HK-2 (cell line): ENCODE results near the gene GIPC2.
"Not testable (repeated sequence)": the region's sequence is repeated elsewhere in the genome, so short reads cannot be mapped to it uniquely, and the experiment has no call there.

Source experiments
- DNase-seq: peaks from one replicate; pipeline ENCODE4 v3.0.0-alpha.2; 2018; ENCODE audit not compliant: unreplicated experiment

GIPC2 gene

DNA sequence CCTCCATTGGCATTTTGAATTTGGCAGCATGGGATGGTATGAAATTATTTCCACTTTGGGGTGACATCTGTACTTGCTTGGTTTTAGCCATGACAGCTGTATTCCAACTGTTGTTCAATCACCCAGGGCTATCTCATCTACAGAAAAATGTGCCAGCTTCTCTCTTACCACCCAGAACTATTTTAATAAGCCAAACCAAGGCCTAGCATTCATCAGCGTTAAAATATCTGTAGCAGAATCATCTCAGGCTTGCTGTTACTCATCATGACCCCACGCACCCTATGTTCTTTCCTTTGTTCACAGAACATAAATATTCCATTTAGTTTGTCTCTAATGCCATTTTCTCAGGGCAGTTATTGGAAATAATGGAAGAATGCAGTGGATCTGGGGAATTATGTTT, 49.8 kb downstream of the GIPC2 start:
- no peak for DNase-seq

DNA sequence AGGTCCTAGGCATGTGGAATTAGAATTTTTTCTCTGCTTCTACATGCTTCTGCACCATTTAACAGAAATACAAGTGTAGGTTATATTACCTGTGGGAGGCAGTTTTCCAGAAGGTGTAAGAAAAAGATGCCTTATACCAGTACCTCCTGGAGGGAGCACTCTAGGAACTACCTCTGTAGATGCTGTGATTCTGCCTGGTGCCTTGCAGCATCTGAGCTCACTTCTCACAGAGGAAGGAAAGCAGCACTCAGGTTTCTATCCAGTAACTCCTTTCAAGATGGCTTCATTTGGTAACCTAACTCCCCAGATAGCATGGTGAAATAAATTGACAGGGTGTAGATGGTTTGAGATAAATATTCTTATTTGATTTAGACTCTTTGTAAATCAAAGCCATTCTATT, 50.3 kb downstream of the GIPC2 start:
- DNase-seq: no peak

DNA sequence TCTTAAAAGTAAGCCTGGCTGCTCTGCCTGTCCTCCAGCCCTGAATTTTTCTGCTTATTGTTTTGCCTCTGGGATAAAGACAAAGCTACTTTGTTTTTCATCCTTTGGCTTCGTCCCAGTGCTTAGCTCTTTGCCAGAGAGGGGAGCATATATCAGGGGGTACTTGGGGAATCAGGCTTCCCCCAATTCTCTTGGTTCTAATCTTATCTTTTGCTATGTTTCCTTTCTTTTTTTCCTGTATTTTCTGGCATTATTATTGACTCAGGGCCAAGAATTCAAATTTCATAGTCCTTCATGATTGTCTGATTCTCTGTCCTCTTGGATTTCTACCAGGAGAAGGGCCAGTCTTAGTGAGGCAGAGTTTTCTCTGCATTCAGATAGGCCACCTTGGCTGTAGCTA, 51.2 kb downstream of the GIPC2 start:
- no peak for DNase-seq

DNA sequence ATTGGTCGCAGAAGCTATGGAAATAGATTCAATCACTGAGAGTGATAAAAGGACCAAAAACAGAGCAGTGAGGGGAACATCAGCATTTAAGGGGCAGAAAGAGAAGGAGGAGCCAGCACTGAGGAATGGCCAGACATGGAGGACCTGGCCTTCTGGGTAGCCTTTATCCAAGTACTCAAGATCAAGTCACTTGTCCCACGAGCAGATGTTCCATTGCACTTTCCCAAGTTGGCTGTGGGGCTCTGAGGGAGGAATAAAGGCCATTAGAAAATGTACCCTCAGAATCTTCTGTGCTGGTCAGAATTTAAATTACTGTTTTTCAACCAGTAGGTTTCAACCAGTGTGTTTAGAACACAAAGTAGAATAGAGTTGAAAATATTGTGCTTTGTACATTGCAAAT, 55.3 kb downstream of the GIPC2 start:
- no peak for DNase-seq

DNA sequence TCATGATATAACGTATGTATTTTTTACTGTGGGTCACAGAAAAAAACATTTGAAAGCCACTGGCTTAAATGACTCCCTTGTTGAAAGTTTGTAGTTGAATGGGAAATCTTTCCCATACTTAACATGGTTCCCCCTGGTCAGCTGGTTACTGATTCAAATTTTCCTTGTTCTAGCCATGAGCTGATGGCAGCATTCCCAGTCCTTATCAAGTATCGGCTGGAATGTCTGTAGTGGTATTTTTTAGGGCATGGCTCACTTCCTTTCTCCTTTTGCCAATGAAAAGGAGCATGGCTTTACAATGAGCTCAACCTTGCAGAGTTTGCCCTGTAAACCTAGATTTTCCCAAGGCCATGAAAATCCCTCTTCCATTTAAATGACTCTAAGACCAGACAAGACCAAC, 55.7 kb downstream of the GIPC2 start:
- peak; percentile 45 for DNase-seq

DNA sequence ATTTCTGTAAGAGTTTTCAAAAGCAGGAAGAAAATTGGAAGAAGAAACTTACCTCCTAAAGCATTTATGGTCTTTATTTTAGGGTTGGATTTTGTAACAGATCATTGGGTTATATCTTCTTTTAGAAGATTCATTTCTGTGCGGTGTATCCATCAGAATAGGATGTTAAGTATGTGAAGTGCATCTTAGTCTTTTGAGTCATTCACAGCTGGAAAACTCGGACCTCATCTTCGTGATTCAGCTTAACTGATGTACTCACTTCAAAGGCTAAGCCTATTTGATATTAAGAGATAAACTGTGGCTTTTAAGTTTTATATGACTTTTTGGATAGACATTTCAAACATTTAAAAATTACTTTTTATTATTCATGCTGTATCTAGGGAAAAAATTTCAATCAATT, 56.3 kb downstream of the GIPC2 start:
- no peak for DNase-seq

DNA sequence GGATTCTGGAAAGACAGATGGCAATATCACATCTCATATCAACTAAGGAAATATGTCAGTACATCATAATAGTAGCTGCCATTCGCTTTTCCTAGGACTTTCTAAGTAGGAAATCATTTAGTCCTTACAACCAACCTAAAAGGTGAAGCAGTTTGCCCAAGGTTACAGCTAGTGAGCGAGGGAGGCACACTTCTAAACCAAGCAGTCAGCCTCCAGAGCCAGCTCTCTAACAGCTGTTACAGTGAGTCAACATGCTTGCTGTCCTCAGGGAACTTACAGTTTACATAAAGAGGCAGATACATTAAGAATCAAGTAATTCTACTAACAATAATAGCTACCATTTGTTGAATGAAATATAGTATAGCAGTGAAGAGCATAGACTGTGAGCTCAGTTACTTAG, 57.1 kb downstream of the GIPC2 start:
- no peak for DNase-seq

DNA sequence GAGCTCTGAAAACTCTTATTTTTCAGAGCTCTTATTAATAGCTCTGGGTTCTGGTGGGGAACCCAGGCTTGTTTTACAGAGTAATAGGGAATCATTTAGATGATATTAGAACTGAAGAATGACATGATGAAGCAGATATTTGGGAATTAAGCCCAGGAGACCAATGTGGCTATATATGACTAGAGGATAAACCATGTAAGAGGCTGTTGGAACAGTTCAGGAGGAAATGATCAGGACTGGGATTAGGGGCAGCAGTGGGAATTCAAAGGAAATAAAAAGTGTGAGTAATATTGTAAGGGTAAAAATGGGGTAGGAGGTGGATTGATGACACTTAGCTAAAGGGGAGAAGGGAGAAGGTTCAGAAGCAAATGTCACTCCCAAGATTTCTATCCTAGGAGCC, 58.6 kb downstream of the GIPC2 start:
- no peak for DNase-seq

DNA sequence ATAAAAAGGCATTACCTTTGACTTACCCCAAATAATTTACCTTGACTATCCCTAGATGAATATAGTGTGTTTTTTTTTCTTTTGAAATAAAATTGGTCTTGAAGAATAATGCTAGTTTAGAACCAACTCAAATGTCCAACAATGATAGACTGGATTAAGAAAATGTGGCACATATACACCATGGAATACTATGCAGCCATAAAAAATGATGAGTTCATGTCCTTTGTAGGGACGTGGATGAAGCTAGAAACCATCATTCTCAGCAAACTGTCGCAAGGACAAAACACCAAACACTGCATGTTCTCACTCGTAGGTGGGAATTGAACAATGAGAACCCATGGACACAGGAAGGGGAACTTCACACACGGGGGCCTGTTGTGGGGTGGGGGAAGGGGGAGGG, 63.9 kb downstream of the GIPC2 start:
- DNase-seq: not testable (repeated sequence)

DNA sequence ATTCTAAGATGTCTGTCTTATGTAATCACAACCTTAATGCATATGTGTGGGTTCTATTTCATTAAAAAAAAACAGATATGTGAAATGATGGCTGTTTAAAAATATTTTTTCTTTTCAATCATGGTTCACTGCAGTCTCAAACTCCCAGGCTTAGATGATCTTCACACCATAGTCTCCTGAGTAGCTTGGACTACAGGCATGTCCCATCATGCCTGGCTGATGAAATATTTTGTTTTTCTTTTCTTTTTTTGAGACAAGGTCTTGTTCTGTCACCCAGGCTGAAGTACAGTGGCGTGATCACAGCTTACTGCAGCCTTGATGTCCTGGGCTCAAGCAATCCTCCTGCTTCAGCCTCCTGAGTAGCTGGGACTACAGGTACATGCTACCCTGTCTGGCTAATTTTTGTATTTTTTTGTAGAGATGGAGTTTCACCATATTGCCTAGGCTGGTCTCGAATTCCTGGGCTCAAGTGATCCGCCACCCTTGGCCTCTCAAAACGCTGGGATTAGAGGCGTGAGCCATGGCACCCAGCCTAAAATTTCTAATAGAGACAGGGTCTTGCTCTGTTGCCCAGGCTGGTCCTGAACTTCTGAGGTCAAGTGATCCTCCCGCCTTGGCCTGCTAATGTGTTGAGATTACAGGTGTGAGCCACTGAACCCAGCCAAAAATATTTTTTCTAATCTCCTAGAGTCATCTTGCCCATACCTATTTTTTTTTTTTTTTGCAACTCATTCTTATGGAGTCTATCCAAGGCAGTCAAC, 67.6 kb downstream of the GIPC2 start:
- no peak for DNase-seq

DNA sequence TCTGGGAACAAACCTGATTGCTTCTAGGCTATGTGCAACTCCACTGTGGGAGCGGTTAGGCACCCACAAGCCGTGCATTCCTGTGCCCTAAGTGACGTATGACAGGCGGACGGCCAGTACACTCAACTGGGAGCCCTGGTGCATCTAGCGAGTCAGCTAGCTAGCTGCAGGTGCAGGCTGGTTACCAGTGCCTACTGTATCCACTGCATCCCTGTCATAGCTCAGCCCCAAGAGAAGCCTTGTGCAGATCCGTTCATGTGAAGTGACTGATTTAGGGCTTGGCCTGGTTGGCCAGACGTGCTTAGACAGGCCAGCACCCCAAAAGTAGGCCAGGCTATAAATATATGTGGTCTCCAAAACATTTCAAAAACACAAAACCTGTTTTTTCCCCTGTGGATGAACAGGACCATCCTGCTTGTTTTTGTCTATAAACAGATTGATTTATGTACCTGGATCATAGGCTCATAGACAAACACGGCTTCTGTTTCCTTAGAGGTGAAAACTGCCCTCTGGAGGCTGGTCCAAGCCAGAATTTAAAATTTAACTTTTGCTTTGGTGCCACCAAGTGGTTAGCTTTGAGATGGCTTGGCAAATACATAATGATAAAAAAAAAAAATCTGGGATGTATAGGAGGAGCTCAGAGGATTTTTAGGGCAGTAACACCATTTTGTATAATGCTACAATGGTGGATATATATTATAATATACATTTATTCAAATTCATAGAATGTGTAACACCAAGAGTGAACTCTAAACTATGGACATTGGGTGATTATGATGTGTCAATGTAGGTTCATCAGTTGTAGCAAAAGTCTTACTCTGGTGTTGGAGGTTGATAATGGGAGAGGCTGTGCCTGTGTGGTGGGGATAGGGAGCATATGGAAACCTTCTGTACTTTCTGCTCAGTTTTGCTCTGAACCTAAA, 68.5 kb downstream of the GIPC2 start:
- DNase-seq: peak; percentile 45

DNA sequence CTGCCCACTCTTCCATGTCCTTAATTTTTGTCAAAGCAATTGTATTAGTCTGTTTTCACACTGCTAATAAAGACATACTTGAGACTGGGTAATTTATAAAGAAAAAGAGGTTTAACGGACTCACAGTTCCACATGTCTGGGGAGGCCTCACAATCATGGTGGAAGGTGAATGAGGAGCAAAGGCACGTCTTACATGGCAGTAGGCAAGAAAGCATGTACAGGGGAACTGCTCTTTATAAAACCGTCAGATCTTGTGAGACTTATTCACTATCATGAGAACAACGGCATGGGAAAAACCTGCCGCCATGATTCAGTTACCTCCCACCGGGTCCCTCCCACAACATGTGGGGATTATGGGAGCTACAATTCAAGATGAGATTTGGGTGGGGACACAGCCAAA, 74.7 kb downstream of the GIPC2 start:
- DNase-seq: not testable (repeated sequence)

DNA sequence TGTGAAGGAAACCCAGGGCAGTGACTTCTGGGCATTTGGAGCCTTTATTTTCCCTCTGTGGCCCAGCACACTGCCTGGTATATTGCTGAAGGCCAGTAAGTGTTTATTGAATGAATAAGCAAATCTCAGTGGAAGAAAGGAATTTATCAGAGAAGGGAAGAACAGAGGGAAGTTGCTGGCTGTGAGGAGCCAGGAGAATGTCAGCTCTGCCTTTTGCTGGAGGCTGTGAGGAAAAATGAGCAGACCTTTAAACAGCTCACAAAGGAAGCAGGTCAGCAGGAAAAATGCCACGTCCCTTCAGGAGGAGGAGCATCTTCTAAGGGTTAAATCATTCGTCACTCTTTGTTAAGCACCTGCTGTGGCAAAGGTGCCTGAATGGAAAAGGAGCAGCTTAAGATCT, 75.9 kb downstream of the GIPC2 start:
- DNase-seq: no peak

DNA sequence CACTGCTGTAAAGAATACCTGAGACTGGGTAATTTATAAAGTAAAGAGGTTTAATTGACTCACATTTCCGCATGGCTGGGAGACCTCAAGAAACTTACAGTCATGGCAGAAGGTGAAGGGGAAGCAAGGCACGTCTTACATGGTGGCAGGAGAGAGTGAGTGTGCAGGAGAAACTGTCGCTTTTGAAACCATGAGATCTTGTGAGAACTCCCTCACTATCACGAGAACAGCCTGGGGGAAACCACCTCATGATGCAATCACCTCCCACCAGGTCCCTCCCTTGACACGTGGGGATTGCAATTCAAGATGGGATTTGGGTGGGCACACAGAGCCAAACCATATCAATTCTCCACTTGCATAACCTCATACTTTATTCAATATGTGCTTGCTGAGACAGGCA, 76.6 kb downstream of the GIPC2 start:
- no peak for DNase-seq

DNA sequence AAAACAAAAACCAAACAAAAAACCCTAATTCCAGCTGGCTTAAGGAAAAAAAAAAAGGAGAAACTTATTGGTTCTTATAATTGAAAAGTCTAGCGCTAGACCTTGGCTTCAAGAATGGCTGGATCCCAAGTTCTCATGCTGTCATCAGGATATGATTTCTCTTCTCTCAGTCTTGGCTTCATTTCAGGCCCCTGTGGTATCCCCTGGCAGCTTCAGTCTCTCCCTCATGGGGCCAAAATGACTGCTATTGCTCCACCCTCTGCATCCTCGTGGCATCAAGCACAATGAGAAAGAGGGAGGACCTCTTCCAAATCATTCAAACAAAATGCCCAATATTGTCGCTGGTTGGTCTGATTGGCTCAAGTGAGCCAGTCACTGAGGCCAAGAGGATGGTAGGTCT, 80.7 kb downstream of the GIPC2 start:
- DNase-seq: no peak

DNA sequence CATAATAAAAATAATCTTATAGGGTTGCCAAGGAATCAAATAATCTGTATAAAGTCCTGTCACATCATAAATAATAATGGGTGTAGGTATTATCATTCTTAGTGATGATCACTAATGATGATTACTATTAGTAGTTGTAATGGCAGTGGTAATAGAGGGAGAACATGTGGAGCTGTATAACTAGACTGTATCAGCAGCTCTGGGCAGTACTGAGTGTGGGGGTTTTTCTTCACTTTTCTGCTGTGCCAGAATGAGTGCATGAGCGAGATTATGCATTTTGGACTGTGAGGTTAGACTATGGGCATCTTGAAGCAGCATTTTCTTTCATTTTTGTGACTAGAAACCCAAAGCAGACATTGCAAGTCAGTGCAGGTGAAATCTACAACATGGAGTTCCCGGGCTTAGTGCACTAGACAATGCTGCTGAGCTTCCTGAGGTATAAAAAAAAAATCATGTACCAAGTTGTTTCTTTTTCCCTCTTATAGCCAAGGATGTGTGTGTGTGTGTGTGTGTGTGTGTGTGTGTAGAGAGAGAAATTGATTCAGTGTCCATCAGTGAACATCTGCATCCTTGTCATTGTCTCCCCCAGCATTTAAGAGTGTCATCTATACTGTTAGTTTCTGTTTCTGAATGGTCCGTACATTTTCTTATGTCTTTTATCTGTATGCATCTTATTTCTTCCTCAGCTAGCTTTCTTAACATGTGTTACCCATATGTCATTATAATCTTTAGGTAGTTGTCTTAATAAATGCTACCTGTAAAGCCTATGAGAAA, 86.6 kb downstream of the GIPC2 start:
- no peak for DNase-seq

DNA sequence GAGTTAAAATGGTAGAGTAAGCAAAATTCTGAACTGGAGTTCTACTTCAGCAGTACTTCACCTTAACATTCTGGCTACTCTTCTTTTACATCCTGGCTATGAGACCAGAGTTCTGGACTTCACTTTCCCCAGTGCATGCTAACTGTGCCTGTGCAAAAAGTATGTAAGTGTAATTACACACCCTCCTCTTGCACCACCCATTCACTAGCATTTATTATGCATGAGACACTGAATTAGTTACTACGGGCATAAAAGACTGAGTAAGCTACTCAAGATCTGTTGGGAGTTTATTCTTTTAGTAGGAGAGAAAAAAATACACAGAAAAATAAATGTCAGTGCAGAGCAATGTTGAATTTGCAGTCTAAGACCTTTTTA, 87.2 kb downstream of the GIPC2 start:
- DNase-seq: no peak

DNA sequence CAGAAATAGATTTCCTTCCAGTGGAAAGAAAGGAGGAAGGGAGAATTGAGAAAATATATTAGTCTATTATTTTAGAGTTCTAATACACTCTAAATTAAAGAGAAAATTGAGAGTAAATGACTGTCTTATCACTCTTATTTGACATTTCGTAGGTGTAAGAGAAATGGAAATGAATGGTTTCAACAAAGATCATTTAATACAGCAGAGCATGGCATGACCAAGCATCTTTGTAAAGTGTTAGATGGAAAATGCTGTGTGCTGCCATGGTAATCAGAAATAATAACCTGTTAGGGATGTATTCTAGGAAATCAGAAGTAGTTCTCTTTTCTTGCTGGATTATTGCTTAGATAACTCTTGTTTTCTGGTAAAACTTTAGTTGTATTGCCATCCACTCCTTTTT, 90.9 kb downstream of the GIPC2 start:
- no peak for DNase-seq

DNA sequence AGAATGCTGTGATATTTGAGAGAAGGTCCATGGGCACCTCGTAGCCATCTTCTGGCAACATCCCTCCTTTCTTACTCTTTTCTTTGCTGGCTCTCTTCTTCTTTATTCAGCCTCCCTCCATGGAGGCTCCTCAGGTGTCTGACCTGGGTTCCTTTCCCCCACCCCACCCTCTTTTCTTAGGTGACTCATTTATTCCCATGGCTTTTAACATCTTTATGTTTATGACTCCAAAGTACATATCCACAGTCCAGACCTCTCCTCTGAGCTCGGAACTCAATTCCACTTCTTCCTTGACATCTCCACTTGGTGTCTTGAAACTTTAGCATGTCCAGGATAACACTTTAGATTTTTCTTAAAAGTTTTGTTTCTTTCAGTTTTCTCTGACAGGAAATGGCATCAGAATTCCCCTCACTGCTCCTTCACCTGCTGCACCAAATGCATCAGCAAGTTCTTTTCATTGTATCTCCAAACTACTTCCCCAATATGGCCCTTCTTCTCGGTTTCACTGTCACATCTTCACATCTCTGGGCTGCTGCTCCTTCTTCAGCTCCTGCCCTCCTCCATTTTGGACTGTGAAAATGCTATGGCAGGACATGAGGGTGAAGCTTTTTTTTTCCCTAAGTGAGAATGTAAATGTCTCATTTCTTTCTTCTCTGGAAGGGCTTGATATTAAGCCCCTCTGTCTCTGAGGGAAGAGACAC, 95.9 kb downstream of the GIPC2 start:
- no peak for DNase-seq

DNA sequence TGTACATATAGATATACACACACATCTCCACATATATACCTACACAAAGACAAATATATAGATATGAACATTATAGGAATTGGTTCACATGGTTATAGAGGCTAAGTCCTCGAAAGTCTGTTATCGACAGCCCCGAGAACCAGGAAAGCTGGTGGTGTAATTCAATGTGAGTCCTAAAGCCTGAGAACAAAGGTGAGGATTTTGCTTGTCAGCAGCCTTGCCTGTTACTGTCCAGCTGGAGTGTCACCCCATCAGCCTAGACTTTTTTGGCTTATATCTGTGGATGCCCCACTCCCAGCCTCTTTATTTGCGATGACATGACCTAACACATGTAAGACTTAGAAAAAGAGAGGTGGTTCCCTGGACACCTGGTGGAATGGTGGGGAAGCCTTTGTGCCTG, 97.0 kb downstream of the GIPC2 start:
- no peak for DNase-seq

DNA sequence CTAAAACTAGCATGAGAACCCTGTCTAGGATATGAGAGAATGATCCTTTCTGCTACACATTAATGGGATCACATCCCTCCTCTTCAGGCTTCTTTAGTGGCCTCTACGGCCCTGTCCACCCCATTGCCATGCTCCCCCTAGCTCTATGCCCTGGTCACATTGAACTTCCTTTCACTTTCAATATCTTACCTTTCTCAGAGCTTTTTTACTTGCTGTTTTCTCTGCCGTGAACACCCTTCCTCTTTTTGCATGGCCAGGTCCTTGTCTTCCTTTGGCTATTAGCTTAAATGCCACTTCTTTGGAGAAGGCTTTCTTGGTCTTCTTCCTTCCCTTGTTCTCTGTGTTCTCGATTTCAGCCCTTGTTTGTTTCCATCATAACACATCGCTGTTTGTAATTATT, 97.4 kb downstream of the GIPC2 start:
- DNase-seq: no peak

DNA sequence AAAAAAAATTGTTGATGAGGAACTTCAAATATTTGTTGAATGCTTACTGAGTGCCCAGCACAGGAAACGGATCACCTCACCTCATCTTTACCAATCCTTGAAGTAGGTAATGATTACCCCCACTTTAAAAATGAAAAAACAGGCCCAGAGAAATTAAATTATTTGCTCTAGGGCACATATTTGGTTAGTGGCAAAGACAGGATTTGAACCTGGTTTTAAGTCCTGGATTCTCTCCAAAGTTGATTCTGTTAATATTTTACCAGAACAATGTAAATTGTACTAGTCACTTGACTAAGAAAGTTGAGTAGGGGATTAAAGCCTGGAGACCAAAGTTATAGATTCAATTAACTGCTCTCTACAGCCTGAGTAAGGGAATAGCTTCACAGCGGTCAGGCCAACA, 97.9 kb downstream of the GIPC2 start:
- DNase-seq: no peak
